NCI-H2107 treated with DMSO at 0.1 percent for 48 hours (cell line): Measurements from ENCODE around the gene TERT.

ENCODE experiments used
- DNase-seq: peaks from one replicate; lab custom pipeline; 2025; ENCODE audit not compliant: unreplicated experiment; lab: John Stamatoyannopoulos, UW

The TERT gene

GRCh38 chr5:1209896-1210776 lies 84.7 kb downstream of the TERT start:
- DNase-seq = no peak

DNA sequence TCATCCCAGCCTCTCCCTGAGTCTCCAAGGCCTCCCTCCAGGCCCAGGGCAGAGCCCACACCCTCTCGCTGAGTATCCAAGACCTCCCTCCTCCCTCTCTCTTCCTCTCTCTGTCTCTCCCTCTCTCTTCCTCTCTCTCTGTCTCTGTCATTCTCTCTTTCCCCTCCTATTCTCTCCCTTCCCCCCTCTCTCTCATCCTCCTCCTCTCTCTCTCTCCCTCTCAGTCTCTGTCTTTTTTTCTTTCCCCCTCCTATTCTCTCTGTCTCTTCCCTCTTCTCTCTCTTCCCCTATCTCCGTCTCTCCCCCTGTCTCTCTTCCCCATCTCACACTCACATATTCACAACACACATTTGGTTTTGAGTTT lies 85.4 kb downstream of the TERT start:
- DNase-seq = no peak

- DNase-seq = peak; percentile 24
These were observed 86.0 kb downstream of the TERT start for GRCh38 chr5:1208743-1209488.

DNA sequence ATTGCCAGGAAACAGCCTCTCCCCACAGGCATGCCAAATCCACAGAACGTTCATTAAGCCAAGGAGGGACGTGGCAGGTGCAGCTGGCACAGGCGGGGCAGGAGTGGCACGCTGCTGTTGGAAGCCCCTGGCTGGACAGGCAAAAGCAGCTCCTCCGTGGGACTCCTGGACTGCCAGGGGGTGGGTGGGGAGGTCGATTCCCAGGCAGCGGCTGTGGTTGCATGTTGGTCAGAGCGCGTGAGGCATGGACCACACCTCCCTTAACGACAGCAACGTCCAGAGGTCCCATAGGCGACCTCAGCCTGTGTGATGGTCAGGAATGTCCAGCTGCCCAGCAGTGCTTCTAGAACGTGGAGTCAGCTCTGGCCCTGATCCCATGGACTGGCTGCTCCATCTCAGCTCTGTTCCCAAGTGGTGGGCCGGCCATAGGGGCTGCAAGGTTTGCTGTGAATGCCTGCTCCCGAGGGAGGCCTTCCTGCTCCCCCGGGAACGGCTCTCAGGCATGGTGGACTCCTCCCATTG lies 86.6 kb downstream of the TERT start:
- DNase-seq = peak; percentile 26

- peak; percentile 21 for DNase-seq
These were observed 87.3 kb downstream of the TERT start for GRCh38 chr5:1207555-1207954.

- no peak for DNase-seq
These were observed 88.1 kb downstream of the TERT start for GRCh38 chr5:1206521-1207412.

DNA sequence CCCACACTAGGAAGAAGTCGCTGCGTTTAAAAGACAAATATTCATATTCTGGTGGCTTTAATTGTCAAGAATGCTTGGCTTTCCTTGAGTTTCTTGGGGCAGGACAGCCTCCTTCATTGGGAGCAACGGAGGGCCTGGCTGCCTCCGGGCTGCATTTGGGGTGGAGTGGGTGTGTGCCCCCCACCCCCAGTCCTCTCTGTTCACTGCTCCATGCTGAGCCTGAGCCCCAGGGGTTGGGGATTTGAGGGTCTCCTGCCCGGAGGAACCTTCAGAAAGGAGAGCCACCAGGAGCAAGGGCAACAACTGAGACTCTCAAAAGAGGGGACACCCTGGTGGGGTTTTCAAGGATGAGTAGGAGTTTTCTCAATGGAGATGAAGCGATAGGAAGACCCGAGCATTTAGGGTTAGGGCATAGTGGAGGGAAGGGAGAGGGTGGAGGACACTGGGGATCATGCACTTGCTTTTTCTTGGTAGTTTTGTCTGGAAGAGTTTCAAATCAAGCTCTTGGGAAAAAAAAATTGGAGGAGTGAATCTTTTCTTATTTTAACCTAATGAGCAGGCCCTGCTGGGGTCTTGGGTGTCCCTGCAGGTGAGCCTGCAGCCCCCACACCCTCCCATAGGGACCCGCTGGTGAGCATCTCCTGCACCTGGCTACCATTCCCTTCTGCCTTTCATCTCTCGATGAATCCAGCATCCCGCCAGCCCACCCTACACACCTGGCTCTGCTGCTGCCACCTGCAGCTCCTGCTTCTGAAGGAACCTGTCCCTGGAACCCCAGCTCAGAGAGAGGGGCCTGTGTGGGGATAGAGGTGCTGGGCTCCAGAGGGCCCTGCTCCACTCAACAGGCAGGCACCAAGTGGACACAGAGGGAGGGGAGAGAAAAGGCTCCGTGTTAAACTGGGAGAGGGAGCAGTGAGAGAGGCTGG lies 89.3 kb downstream of the TERT start:
- DNase-seq = peak; percentile 28

DNA sequence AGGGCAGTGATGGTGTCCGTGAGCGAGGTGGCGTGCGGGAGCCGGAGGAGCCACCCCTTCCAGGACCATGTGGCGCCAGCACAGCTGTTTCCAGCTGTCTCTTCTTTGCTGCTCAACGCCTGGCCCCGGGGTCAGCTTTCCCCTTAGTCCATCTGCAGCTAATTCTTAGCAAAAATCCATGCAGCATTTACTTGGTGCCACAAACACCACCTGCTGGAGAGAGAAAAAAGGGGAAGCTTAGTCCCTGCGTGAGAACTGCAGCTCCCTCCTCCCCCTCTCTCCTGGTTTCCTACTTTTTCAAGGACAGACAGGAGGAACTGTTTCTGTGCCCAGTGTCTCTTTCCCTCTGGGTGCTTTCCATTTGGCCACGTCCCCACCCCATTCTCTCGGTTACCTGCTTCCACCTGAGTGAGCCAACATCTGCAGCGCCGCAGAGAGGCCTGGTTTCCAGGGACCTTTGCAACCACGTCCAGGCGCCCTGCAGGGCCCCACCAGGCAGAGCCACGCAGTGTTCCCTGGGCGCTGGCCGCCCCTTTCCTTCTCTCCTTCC lies 90.1 kb downstream of the TERT start:
- peak; percentile 50 for DNase-seq

DNA sequence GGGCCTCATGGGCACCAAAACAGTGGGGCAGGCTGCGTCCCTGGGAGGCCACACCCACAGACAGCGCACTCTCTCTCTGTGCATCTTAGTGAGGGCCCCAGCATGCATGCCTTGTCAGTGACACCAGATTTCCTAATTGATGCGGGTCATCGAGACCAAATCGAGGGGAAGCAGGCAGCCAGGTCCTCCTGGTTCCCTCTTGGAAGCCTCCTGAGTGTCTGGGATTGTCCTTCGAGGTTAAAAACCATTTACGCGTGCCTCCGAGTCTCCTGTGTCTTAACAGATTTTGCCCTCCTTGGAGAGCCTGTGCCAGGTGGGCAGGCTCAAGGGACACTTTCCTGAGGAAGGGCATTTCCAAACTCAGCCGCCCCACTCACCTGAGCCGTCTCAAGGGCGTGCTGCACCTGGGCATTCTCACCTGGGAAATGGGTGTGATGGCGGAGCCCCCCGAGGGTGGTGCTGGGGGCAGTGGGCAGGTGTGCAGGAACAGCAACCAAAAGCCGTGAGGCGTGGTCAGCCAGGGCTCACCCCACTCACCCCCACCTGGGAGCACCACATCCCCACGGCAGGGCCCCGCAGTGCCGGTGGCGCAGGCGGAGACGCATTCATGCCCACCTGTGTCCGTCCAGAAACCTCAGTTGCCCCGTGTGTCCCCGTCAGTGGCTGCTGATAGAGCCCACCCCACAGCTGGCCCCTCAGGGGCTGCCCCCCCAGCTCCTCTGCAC lies 90.7 kb downstream of the TERT start:
- DNase-seq = no peak

DNA sequence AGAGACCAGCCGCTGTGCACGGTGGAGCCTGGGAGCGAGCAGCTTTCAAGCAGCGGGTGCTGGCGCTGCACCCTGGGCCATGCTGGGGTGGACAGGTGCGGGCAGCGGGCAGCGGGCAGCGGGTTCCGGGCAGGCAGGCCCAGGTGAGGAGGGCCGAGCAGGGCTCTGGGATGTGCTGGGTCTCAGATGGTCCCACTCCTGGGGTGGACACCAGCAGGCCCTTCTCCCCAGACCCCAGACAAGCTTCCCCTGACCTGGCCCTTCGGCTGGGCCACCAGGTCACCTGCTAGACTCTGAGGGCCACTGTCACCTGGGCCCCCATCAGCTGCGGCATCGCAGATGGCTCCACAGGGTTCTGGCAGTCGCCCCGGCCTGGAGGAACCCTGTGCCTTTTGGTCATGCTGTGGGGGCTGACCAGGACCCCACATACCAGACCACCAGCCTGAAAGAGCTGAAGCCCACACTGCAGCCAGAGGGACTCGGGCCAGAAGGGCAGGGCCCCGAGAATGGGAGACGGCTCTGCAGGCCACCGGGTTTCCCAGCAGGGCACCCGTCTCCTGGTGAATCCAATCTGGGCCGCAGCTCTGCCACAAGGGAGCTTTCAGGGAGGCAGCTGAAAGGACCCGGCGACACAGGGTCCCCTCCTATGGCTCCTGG lies 91.4 kb downstream of the TERT start:
- DNase-seq = no peak
